Fibroblast of villous mesenchyme (primary cell): Measurements from ENCODE around the gene SIX3. TPM values are rescaled to one million over a fixed set of nuclear protein-coding genes. Genes with fewer than 3 reads are reported as not detected.

Experiments
- DNase-seq: peaks from one replicate; pipeline ENCODE4 v3.0.0-alpha.2; 2010; ENCODE audit warnings: low read depth
- H3K4me3 ChIP-seq: 2 replicates; pipeline ENCODE4 v1.5.1; 2011; ENCODE audit warnings: low read depth, mild to moderate bottlenecking, low read length
- total RNA-seq: library from RNA; depleted of rRNA; stranded (reverse); fragments of >200 nt; gene quantifications from 2 replicates; pipeline ENCODE4 v1.2.3, GENCODE V29; 2012
- TF ChIP-seq, protein P1 (sequence below): IDR thresholded peaks from 2 replicates; pipeline ENCODE4 v1.5.1; 2012; ENCODE audit warnings: low read depth, mild to moderate bottlenecking, low read length; ENCODE audit not compliant: insufficient read depth

The SIX3 gene
- total RNA-seq, 1 donor = not detected

DNA sequence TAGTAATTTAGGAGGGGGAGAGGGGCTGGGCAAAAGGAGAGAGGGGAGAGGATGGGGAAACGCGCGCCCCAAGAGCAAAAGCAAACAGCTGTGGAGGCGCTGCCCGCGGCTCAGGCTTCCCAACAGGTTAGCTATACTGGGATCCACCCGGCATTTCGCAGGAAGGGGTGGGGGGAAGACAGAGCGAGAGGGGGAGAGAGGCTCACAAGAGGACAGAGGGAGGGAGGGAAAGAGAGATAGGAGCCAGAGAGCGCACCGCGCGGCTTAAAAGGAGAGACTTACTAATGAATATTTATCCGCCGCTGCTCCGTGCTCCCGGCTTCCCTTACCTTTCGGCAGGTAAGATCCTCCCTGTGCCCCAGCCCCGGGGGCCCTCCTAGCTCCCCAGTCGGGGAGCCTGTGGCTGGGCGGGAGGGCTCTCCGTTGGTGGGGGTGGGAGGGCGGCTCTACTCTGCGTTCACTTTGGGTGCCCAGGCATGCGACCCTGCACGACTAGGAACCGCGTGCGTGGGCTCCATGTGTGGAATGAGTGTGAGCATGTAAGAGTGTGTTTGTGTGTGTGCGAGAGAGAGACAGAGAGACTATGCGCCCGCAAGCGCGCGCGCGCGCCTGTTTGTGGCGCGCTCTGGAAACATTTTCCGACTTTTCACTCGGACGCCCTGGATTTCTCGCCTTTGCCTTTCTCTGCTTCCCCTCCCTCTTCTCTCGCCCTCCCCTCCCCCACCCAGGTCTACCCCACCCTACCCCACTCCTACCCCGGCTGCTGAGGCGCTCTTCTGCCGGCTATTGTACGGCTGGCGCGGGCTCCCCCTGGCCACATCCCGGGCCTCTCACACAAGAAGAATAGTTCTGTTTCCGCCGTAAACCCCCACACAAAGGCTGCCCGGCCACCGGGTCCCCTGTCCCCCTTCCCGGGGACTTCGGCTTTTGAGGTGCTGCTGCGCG is 7.2 kb upstream of the SIX3 start:
- no peak for DNase-seq
- TF ChIP-seq, protein P1, sequence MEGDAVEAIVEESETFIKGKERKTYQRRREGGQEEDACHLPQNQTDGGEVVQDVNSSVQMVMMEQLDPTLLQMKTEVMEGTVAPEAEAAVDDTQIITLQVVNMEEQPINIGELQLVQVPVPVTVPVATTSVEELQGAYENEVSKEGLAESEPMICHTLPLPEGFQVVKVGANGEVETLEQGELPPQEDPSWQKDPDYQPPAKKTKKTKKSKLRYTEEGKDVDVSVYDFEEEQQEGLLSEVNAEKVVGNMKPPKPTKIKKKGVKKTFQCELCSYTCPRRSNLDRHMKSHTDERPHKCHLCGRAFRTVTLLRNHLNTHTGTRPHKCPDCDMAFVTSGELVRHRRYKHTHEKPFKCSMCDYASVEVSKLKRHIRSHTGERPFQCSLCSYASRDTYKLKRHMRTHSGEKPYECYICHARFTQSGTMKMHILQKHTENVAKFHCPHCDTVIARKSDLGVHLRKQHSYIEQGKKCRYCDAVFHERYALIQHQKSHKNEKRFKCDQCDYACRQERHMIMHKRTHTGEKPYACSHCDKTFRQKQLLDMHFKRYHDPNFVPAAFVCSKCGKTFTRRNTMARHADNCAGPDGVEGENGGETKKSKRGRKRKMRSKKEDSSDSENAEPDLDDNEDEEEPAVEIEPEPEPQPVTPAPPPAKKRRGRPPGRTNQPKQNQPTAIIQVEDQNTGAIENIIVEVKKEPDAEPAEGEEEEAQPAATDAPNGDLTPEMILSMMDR = no peak
- no peak overlapping the region for H3K4me3 ChIP-seq

DNA sequence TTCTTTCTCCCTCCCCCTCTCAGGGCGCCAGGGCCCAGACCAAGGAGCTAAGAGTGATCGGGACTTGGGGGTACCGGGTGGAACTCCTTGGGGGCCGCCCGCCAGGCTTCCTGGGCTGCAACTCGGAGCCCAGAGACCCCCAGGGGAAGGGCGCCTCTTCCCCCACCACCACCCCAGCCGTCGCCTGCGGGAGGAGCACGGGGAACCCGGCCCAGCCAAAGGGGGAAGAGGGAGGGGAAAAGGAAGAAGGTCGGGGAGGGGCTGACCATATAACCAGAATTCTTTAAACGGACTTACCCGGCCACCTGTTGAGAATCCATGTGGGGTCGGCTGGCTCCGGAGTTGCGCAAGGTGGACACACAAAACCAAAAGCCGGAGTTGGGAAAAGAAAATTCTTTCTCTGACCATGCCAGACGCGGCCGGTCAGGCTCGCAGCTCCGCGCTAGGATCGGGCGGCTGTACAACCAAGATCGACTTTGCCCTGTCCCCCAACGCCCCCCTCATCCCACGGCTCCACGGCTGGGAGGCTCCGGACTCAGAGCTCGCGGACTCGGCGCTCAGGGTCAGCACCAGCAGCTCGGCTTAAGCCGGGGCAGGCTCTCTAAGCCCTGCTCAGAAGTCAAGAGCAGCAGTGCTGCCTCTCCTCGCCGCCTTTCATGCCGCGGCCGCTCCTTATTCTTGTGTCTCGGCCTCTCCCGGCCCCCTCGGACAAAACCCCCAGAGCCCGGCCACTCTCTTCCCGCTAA is 6.3 kb upstream of the SIX3 start:
- TF ChIP-seq, protein P1 = no peak
- no peak for DNase-seq
- H3K4me3 ChIP-seq = no peak overlapping the region

DNA sequence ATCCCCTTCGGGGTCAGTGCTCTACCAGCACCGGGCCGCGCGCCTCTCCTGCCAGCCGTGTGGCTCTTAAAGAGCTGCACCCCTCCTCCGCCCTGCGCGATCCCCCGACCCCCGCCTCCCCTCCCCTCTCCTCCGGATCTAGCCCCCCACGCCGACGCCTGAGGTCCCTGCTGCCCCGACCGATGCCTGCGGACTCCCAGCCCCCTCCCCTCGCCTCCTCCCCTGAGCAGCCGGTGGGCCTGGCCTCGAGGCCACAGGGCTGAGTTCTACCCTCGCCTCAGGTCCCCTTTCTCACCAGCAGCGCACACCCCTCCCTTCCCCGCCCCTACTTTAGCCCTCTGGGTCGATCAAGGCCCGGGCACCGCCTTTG is 5.8 kb upstream of the SIX3 start:
- TF ChIP-seq, protein P1 = no peak
- DNase-seq = no peak
- H3K4me3 ChIP-seq = no peak overlapping the region

DNA sequence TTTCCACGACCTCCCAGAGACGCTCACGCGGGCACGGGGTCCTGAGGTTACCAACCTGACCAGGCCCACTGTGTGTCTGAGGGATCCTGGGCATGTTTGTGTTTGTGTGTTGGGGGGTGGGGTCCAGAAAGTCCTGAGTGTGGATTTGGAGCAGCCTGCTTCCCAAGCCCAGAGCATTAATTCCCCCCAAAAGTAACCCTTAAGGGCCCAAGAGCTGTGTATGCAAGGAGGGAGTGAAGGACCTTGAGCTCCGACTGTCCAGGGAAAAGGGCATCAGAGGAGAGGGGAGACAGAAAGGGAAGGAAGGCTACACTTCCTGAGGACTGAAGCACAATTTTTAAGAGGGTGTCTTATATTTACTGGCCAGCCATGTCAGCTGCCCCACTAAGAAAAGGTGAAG is 5.2 kb upstream of the SIX3 start:
- TF ChIP-seq, protein P1 = no peak
- DNase-seq = no peak
- H3K4me3 ChIP-seq = no peak overlapping the region

DNA sequence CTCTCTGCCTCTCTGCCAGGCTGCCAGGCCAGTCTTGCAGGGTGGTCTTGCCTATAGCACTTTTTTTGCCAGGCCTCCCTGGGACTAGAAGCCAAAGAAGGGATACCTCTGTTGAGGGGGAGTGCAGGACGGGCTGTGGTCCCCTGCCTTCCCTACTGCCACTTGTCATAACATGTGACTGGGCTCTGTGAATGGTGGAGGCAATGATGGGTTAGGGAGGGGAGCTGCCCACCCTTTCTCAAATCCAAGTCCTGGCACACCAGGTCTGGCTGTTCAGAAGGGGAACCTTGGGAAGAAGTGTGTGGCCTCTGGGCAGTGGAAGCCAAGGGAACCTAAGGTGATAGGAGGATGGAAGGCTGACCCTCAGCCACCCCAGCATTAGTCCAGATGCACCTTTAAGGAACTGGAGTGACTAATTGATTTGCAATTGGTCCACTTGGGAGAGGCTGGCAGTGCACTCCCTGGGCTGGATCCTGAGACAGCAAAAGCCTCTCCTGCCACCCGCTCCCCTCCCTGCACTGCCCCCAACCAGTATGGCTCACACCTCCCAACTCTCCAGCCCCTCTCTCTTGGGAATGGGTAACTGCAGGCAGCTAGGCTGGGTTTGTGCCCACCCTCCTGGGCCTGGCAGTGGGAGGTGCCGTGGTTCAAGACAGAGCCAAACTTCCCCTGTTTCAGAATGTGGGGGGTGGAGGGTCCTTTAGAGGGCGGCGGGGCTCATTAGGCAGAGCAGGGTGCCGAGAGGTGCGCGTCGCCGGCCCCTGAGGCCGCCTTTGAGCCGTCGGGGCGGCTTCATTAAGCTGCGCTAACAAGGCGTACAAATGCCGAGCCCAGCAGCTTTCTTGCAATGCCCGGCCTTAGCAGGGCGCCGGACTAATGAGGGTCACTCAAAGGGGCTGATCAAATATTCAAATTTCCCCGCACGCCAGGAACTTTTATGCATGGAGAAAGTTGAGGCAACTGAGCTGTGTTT is 4.5 kb upstream of the SIX3 start:
- TF ChIP-seq, protein P1 = no peak
- no peak overlapping the region for H3K4me3 ChIP-seq
- DNase-seq = no peak

DNA sequence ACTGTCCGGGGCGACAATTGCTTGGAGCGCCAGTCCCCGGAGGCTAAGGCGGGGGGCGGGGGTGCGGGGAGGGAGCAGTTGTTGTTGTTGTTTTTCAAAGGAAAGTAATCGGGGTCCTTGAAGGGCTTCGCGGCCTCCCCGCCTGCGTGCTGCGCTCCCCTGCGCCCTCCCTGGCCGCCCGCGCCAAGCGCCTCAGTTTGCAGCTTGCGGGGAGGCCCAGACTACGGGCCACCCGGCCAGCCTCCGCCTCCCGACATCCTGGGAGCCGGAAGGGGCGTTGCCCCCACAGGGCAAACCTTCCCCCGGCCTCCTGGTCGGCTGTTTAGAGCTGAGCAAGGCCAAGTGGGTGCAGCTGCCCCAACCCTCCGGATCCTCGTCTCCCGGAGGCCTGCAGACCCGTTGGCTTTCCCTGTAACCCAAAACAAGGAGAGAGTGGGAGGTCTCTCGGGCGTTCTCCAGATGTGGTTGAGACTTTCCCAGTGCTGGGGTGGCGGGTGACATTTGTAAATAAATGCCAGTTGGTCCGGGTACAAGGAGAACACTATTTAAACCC is 3.7 kb upstream of the SIX3 start:
- no peak overlapping the region for H3K4me3 ChIP-seq
- no peak for DNase-seq
- TF ChIP-seq, protein P1 = no peak
